Measurements from ENCODE around the gene PTPRS. TPM values are rescaled to one million over a fixed set of nuclear protein-coding genes. Genes with fewer than 3 reads are reported as not detected.

PTPRS gene
- total RNA-seq, 1 donor from 2014 or later: 10.3 TPM

GRCh38 chr19:5296457-5297271, 43.9 kb downstream of the PTPRS start:
- FAIRE-seq (no peak), DNase-seq (ENCODE audit: low read depth) (no peak)
- H3K36me3 ChIP-seq (ENCODE audit: control insufficient read depth, insufficient read depth, low read length): no peaks in the 10 kb centered on the region
- TF ChIP-seq CTCF (IDR thresholded peaks at IDR 0.05; ENCODE audit: insufficient read depth, low read length, severe bottlenecking): no peak
- H3K4me3 ChIP-seq (ENCODE audit: low read depth, low read length): no peak overlapping the region
- peaks cover 2% of the 10 kb centered on the region for H3K27me3 ChIP-seq (ENCODE audit: control insufficient read depth, insufficient read depth, low read length)

GRCh38 chr19:5296021-5296420, 44.6 kb downstream of the PTPRS start:
- no peak for FAIRE-seq
- no peak for TF ChIP-seq CTCF (IDR thresholded peaks at IDR 0.05; ENCODE audit: insufficient read depth, low read length, severe bottlenecking)
- Histone ChIP-seq H3K27me3 (ENCODE audit: control insufficient read depth, insufficient read depth, low read length) (peaks cover 2% of the 10 kb centered on the region), H3K36me3 (ENCODE audit: control insufficient read depth, insufficient read depth, low read length) (no peaks in the 10 kb centered on the region), H3K4me3 (ENCODE audit: low read depth, low read length) (no peak overlapping the region)
- no peak for DNase-seq (ENCODE audit: low read depth)

DNA sequence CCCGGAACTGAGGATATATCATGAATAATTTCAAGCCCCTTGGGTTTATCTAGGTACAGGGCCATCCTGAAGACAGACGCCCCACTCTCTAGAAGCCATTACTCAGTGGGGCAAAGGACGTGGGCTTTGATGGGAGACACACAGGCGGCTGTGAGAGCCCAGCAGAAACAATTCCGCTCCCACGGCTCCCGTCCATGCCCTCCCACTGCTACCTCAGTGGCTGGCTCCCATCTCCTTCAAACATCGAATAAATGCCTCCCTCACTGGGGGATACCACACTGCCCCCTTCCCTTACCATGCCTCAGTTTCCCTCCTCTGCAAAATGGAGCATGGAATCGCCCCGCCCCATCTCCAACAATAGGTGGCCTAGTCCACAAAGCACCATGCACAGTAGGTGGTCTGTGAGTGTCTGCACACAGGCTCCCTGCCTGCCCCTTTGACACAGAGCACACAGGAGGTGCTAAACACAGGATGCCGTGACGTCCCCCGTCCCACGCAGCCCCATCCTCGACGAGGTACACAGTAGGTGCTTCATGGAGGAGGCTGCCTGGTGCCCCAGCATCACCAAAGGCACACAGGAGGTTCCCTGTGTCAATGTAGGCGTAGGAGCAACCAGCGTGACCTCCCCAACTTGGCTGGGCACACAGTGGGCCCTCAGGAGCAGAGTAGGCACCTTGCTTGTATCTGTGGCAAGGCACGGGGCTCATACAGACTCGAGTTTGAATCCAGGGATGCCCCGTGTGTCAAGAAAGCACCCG, 46.0 kb downstream of the PTPRS start:
- DNase-seq (ENCODE audit: low read depth) (no peak), FAIRE-seq (no peak)
- no peak overlapping the region for H3K4me3 ChIP-seq (ENCODE audit: low read depth, low read length)
- no peak for TF ChIP-seq CTCF (IDR thresholded peaks at IDR 0.05; ENCODE audit: insufficient read depth, low read length, severe bottlenecking)
- H3K36me3 ChIP-seq (ENCODE audit: control insufficient read depth, insufficient read depth, low read length): no peaks in the 10 kb centered on the region
- H3K27me3 ChIP-seq (ENCODE audit: control insufficient read depth, insufficient read depth, low read length): peaks cover 2% of the 10 kb centered on the region

- FAIRE-seq: no peak
- TF ChIP-seq CTCF (IDR thresholded peaks at IDR 0.05; ENCODE audit: insufficient read depth, low read length, severe bottlenecking): no peak
- H3K36me3 ChIP-seq (ENCODE audit: control insufficient read depth, insufficient read depth, low read length): no peaks in the 10 kb centered on the region
- no peak for DNase-seq (ENCODE audit: low read depth)
- peaks cover 2% of the 10 kb centered on the region for H3K27me3 ChIP-seq (ENCODE audit: control insufficient read depth, insufficient read depth, low read length)
- H3K4me3 ChIP-seq (ENCODE audit: low read depth, low read length): peak overlapping the region; percentile 55
Observed at GRCh38 chr19:5293612-5294378, 46.8 kb downstream of the PTPRS start.

DNA sequence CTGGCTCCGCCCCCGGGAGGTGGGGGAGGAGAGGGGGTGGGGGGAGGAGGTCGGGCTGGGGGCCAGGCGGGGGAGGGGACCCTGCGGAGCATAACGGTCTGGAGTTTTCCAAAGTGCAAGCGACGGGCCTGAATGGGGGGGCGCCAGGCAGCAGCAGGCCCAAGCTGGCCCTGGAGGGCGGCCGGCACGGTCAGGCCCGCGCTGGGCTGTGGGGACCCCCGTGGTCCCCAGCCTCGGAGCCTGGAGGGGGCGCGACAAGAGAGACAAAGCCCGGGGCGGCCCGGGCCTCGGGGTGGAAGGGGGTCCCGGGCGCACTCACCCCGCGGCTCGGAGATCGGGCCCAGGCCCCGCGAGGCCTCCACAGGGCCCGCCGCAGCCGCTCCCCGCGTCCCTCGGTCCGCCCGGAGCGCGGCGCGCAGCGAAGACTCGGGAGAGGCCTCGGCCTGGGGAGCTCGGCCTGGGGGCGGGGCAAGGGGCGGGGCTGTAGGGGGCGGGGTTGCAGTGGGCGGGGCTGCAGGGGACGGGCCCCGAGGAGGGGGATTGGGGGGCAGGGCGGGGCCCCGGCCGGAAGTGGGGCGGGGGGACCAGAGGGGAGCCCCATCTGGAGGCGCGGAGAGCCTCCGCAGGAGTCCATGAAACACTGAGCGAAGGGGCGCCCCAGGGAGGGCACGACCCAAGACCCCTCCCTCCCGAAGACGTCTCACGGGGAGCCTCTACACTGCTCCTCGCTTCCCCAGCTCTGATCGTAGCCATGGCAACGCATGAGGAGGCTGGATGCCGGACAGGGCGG, 47.6 kb downstream of the PTPRS start:
- DNase-seq (ENCODE audit: low read depth) (peak; percentile 26), FAIRE-seq (no peak)
- peaks cover 2% of the 10 kb centered on the region for H3K27me3 ChIP-seq (ENCODE audit: control insufficient read depth, insufficient read depth, low read length)

More for the DNA sequence above, 47.6 kb downstream of the PTPRS start:
- no peaks in the 10 kb centered on the region for H3K36me3 ChIP-seq (ENCODE audit: control insufficient read depth, insufficient read depth, low read length)
- no peak for TF ChIP-seq CTCF (IDR thresholded peaks at IDR 0.05; ENCODE audit: insufficient read depth, low read length, severe bottlenecking)
- H3K4me3 ChIP-seq (ENCODE audit: low read depth, low read length): peak overlapping the region; percentile 55
